OCI-M2 (cell line): Measurements from ENCODE around the gene PTPN14.
"Not testable (repeated sequence)": the region's sequence is repeated elsewhere in the genome, so short reads cannot be mapped to it uniquely, and the experiment has no call there.

Experiments
- DNase-seq: peaks from one replicate; lab custom pipeline; 2025; ENCODE audit not compliant: unreplicated experiment; lab: John Stamatoyannopoulos, UW

PTPN14 gene

GRCh38 chr1:214481983-214482634 is 69.3 kb downstream of the PTPN14 start:
- not testable (repeated sequence) for DNase-seq

GRCh38 chr1:214476986-214477870 is 74.2 kb downstream of the PTPN14 start:
- DNase-seq = no peak

GRCh38 chr1:214476229-214476985 is 75.0 kb downstream of the PTPN14 start:
- no peak for DNase-seq

GRCh38 chr1:214475746-214476145 is 75.7 kb downstream of the PTPN14 start:
- DNase-seq = no peak

GRCh38 chr1:214475331-214475730 is 76.1 kb downstream of the PTPN14 start:
- no peak for DNase-seq

GRCh38 chr1:214474467-214474866 is 76.9 kb downstream of the PTPN14 start:
- DNase-seq = no peak

- DNase-seq = no peak
These were observed 77.5 kb downstream of the PTPN14 start for GRCh38 chr1:214473862-214474261.

- DNase-seq = no peak
These were observed 78.0 kb downstream of the PTPN14 start for GRCh38 chr1:214473387-214473786.

- no peak for DNase-seq
These were observed 79.0 kb downstream of the PTPN14 start for GRCh38 chr1:214472364-214472763.

- no peak for DNase-seq
These were observed 79.9 kb downstream of the PTPN14 start for GRCh38 chr1:214471458-214471857.

GRCh38 chr1:214470132-214470531 is 81.3 kb downstream of the PTPN14 start:
- DNase-seq = no peak

GRCh38 chr1:214469290-214469689 is 82.1 kb downstream of the PTPN14 start:
- no peak for DNase-seq

- no peak for DNase-seq
These were observed 84.3 kb downstream of the PTPN14 start for GRCh38 chr1:214467078-214467585.

- DNase-seq = no peak
These were observed 84.9 kb downstream of the PTPN14 start for GRCh38 chr1:214466403-214467077.

- DNase-seq = no peak
These were observed 86.7 kb downstream of the PTPN14 start for GRCh38 chr1:214464445-214465287.

GRCh38 chr1:214463596-214463995 is 87.8 kb downstream of the PTPN14 start:
- DNase-seq = no peak

GRCh38 chr1:214462882-214463281 is 88.5 kb downstream of the PTPN14 start:
- no peak for DNase-seq

- DNase-seq = no peak
These were observed 90.1 kb downstream of the PTPN14 start for GRCh38 chr1:214461305-214461704.

- no peak for DNase-seq
These were observed 91.0 kb downstream of the PTPN14 start for GRCh38 chr1:214460304-214460916.

- DNase-seq = no peak
These were observed 91.5 kb downstream of the PTPN14 start for GRCh38 chr1:214459895-214460294.
